Fibroblast of peridontal ligament (primary cell): ENCODE data around the gene DHX34.
A peak's percentile ranks its signal among the peaks of the same experiment; 100 is the strongest.
"Not testable (repeated sequence)": the region's sequence is repeated elsewhere in the genome, so short reads cannot be mapped to it uniquely, and the experiment has no call there.

ENCODE experiments used
- DNase-seq: peaks from one replicate; pipeline ENCODE4 v3.0.0-alpha.2; 2010; ENCODE audit errors: extremely low read depth

The DHX34 gene

DNA sequence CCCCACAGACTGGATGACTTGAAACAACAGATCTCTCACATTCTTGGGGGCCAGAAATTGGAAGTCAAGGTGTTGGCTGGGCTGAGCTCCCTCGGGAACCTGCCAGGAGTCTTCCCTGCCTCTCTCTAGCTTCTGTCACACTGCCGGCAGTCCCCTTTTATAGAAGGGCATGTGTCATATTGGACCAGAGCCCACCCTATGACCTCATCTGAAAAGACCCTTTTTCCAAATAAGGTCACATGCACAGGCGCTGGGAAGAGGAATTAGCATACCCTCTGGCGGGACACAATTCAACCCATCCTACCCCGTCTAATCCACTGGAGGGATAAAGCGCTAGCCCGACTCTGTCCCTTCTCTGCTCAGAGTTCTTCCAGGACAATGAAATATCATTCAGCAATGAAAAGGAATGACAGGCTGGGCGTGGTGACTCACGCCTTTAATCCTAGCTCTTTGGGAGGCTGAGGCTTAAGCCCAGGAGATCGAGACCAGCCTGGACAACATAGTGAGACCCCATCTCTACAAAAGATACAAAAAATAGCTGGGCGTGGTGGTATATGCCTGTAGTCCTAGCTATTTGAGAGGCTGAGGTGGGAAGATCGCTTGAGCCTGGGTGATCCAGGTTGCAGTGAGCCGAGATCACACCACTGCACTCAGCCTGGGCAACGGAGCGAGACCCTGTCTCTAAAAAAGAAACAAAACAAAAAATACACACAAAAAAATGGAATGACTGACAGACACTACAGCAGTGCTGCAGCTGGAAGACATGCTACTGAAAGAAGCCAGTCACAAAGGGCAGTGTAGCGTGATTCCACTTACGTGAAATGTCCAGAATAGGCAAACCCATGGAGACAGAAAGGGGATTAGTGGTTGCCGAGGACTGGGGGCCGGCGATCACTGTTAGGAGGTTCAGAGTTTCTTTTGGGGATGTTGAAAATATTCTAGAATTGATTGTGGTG, 41.7 kb downstream of the DHX34 start:
- DNase-seq: no peak

DNA sequence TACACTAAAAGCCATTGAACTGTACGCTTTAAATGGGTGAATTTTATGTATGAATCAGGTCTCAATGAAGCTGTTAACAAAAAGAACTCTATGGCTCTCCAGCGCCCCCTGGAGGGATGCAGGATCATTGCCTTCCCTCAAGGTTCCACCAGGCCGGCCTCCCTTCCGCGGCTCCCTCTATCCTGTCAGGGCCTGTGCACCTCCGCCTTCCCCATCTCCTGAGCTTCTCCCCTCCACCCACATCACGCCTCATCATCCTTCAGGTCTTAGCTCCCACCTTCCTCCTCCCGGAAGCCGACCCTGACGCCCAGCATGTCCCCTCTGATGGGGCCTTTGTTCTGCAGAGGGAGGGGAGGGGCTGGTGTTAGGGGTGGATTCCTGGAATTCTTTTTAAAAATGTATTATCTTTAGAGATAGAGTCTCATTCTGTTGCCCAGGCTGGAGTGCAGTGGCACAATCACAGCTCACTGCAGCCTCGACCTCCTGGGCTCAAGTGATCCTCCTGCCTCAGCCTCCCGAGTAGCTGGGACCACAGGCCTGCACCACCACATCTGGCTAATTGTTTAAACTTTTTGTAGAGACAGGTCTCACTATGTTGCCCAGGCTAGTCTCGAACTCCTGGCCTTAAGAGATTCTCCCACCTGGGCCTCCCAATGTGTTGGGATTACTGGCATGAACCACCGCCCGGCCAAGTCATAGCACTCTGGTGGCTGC, 42.6 kb downstream of the DHX34 start:
- DNase-seq: peak; percentile 80

DNA sequence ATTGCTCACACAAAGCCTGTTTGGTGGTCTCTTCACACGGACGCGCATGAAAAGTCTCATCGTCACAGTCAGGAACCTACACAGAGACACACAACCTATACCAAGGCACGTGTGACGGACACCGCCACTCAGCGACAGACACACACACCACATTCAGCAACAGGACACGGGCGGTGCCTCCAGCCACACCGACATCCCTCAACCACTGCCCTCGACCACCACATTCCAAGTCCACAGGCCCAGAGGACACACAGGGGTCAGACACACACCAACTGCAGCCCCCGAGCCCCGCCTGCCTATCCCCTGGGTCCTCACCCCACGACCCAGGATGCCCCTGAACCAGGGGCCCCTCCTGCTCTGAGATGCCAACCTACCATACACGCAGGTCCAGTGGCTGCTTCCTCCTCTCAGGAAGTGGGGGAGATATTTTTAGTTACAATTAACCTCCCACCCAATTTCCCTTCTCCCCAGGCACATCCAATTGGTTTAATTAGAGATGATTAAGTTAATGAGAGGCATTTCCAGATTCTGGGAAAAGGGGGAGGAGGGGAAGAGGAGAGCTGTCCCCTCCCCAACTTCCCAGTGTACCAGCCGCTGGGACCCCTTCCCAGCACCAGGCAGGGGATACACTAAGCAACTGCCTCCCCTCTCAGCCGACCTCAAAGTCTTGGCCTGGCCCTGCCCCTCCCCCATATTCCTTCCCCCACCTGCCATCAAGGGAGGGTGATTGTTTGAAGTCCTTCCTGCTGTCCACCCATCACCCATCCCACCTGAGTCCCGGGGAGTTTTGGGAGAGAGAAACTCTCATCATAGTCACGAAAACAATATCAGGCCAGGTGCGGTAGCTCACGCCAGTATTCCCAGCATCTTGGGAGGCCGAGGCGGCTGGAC, 49.8 kb downstream of the DHX34 start:
- no peak for DNase-seq

DNA sequence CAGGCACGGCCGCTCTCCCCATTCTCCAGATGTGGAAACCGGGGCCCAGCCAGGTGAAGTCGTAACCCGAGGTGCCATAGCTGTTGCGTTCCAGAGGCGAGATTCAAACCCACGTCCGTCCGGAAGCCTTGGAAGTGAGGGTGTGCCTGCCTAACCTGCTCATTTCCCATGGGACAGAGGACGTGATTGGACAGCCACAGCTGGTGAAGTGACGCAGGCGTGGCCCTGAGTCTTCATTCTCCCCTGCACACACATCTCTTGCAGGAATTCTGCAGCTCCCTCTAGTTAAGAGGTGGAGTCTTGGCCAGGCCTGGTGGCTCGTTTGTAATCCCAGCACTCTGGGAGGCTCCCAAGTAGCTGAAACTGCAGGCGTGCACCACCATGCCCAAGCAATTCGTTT, 53.4 kb downstream of the DHX34 start:
- DNase-seq: no peak

DNA sequence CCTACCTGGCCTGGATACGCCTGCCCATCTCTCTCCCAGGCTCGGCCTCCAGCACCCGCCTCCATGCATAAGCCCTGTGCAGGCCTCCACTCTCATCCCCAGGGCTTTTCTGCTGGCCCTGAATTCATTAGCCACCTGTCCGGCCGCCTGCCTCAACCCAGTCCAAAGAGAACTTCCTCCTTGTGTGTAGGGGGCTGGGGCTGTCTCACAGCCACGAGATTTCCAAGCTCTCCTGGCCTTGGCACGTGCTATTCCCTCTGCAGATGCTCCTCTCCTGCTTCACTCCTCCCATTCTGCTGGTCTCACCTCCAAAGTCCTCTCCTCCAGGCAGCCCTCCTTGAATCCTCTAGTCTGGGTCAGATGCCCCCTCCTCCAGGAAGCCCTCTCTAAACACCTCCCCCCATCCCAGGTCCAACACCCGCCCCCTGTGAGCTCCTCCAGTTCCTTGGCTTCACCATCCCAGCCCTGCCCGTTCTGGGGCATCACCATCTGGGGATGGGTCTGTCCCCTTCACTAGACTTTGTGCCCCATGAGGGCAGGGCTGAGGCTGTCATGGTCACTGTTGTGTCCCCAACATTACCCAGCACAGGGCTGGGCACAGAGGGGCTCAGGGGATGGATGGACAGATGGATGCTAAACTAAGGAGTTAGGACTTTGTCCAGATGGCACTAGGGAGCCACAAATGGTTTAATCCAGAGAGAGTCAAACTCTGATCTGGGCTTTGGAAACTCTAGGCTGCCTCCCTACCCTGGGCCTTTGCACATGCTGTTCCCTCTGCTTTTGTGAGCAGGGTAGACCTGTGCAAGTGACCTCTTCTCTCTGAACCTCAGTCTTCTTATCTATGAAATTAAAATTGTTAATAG, 55.5 kb downstream of the DHX34 start:
- no peak for DNase-seq

DNA sequence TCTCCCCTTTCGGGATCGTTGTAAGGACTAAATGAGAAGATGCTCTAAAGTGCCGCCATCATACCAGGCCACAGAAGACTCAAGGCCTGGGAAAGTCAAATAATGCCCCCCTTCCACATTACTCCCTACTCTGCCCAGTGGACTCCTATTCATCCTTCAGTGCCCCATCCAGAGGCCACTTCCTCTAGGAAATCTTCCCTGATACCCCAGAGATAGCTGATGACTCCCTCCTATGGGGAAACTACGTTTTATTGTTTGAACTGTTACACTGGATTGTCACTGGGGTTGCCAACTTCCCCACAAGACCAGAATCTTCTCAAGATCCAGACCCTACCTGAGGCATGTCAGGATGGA, 56.1 kb downstream of the DHX34 start:
- no peak for DNase-seq

DNA sequence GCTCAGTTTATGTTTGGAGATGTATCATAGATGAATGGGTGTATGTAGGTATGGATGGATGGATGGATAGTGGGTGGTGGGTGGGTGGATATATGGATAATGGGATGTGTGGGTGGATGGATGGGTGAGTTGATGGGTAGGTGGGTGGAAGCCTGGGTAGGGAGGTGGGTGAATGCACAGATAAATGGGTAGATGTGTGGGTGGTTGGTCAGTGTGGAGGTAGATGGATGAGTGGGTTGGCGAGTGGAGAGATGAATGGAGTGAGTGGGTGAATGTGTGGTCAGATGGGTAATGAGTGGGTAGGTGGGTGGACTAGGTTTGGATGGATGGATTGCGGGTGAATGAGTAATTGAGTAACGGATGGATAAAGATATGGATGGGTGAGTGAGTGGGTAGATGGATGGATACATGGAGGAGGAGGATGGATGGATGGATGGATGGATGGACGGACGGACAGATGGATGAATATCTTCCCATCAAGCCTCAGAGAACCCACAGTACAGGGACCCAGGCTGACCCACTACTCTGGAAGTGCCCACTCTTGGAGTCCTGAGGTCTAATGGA, 56.8 kb downstream of the DHX34 start:
- no peak for DNase-seq

DNA sequence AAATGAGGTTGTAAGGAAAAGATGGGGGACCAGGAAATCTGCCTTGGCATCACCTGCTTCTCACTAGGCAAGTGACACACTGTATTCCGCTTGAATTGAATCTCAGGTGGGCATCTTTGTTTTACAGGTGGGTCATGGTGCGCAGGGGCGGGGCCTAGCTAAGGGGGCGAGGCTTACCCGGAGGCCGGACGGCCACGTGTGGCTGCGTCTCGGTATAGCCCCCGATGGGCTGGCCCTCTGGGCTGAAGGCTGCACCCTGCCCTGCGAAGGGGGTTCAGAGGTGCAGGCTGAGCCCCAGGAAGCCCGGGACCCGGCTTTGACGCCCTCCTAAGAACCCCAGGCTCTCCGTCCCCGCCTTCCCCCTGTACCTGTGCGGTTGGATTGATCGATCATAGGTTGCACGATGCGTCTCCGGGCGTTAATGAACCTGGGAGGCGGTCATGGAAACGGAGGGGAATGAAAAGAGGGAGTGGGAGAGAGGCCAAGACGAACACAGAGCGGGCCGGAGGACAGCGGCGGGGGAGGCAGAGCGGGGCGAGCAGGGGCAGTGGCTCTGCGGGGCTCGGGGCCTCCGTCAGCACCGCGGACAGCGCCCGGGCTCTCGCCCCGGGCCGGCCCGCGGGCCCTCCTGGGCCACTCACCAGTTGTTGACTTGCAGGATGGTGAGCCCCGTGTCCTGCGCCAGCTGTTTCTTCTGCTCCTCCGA, 57.7 kb downstream of the DHX34 start:
- no peak for DNase-seq

DNA sequence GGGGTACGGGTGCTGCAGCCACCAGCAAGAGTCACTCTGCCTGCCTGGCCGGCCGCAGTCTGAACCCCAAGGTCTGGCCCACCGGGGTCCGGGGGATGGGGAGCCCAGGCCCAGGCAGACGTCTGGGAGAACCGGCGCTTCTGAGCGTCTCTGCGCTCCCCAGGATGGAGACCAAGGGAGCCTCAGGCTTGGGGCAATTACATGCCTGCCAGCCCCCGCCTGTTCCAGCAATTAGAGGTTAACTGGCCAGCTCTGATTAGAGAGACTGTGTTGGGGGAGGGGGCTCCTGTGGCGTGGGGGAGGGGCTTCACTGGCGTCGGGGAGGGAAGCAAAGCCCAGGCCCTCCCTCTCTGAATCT, 58.3 kb downstream of the DHX34 start:
- DNase-seq: no peak

DNA sequence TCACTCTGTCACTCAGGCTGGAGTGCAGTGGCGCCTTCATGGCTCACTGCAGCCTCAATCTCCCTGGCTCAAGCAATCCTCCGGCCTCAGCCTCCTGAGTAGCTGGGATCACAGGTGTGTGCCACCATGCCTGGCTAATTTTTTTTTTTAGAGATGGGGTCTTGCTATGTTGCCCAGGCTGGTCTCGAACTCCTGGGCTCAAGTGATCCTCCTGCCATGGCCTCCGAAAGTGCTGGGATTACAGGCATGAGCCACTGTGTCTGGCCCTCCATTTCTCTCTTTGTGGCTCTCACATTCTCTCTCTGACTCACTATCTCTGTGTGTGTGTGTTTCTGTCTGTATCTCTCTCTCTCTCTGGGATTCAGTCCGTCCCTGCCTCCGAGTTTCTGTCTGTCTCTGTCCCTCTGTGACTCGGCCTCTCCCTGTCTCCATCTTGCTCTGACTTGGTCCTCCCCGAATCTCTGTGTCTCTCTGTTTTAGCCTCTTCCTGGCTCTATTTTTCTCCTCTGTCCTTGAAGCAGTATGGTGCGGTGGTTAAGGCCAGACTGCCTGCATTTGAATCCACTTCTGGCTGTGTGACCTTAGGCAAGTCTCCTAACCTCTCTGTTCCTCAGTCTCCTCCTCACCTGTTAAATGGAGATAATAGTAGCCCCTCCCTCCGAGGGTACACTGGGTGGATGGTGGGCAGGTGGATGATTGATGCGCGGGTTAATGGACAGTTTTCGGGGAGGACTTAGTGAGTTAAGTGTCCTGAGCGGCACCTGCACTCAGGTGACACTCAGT, 59.2 kb downstream of the DHX34 start:
- no peak for DNase-seq

DNA sequence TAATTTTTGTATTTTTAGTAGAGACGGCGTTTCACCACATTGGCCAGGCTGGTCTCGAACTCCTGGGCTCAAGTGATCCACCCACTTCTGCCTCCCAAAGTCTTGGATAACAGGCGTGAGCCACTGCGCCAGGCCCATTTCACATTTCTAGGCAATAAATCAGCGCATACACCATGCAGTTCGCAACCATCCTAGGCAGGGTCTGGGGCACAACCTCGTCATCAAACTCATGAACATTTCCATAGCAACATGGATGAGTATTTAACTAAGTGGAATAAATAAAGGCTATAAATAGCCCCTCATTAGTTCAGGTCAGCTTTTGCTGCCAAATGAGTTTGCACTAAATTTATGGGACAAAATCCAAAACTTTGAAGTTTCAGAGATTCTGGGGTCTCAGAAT, 62.0 kb downstream of the DHX34 start:
- DNase-seq: no peak

DNA sequence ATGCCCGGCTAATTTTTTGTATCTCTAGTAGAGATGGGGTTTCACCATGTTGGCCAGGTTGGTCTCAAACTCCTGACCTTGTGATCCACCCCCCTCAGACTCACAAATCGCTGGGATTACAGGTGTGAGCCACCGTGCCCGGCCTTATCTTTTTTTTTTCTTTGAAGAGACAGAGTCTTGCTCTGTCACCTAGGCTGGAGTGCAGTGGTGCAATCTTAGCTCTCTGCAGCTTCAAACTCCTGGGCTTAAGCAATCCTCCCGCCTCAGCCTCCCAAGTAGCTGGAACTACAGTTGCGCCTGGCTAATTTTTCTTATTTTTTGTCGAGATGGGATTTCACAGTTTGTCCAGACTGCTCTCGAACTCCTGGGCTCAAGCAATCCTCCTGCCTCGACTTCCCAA, 62.6 kb downstream of the DHX34 start:
- DNase-seq: not testable (repeated sequence)

DNA sequence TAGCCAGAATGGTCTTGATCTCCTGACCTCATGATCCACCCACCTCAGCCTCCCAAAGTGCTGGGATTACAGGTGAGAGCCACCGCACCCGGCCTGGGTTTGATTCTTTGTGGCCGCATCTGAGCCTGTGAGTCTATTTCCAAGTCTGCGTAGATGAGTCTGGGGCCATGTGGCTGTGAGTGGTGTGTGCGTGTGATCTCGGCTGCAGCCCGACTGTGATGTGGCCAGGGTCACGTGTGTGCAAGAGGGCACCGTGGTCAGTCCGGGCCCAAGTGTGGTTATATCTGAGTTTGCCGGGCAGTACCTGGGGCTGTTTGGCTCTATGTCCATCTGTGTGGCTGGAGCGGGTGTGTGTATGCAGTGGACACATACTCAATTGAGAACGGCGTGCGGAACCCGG, 64.8 kb downstream of the DHX34 start:
- no peak for DNase-seq

DNA sequence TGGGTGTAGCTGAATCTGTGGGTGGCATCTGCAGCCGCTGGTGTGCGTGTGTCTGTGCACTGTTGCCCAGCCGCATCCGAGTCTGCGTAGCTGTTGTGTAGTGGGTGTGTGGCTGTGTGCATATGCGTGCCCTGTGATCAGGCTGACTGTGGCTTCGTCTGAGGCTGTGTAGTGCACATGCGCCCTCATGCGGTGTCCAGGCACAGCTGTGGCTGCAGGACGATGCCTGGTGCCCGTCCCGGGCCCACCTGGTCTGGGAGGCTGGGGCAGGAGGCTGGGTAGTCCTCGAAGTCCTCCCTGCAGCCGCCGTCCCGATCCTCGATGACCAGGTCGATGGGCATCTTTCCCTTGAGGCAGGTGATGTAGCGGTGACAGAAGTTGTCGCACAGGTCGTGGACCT, 65.4 kb downstream of the DHX34 start:
- DNase-seq: no peak

DNA sequence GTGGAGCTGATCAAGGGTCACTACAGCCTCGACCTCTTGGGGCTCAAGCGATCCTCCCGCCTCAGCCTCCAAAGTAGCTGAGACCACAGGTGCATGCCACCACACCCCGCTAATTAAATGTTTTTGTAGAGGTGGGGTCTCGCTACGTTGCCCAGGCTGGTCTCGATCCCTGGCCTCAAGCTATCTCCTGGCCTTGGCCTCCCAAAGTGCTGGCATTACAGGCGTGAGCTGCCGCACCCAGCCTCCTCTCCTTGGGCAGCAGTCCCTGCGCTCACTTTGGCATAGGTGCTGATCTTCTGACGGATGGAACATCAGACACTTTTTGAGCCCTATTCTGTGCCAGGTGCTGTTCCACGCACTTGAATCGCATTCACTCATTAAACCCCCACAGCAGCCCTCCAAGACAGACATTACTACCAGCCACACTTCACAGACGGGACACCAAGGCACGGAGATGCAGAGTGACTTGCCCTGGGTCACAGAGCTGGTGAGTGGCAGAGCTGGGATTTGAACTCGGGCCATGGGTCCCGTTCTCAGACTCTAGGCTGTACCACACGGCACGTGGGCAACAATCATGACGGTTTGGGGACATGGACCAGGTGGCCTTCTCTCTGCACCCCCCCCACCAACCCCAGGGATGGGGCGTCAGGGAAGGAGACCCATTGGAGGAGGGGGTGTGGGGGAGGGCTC, 67.0 kb downstream of the DHX34 start:
- no peak for DNase-seq

DNA sequence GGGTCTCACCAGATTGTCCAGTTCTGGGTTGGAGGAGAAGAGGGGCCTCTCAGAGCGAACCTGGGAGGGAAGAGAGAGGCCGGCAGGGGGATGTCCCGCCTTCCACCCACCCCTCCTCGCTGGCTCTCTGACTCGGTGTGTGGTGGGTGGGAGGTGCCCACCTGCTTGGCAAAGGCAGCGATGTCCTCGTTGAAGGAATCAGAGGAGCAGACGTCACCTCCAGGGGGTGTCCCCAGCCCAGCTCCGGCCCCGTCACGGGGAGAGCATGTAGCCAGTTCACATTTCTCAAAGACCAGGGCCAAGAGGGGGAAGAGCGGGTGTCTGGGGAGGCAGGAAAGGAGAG, 67.5 kb downstream of the DHX34 start:
- DNase-seq: no peak

DNA sequence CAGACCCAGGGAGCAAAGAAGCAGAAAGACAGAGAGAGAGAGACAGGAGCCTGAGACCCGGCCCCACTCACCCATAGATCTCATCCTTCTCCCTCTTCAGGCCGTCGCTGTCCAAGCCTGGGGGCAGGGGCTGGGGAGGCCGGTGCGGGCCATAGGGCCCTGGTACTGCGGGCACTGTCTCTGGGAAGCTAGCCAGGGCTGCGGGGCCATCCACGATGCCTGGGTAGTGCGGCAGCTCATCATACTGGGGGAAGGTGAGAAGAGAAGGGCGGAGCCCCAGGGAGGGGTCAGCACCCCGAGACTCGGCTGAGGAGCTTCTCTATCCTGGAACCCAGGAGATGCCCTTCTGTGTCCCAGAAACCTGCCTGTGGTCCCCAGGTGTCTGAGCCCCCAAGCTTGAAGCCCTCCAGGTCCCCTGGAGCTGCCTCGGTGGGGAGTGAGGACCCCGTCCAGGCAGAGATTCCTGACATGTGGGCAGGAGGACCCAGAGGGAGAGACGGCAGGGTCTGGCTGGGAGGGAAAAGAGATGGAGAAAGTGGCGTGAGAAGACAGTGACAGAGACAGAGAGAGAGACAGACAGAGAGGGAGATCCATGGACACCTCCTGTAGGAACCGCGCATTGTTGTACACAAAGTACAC, 68.1 kb downstream of the DHX34 start:
- DNase-seq: no peak
